Trophoblast cell (in vitro differentiated cells and primary cell): ENCODE data around the gene RAMP2.
"Not testable (repeated sequence)": the region's sequence is repeated elsewhere in the genome, so short reads cannot be mapped to it uniquely, and the experiment has no call there.

Experiments used
- DNase-seq, 2 donors: peaks; one replicate each; pipeline ENCODE4 v3.0.0-alpha.2; 2016
- H2AFZ ChIP-seq: 2 replicates; pipeline ENCODE4 v1.6.1; 2013; ENCODE audit warnings: low read length, moderate library complexity, mild to moderate bottlenecking; ENCODE audit not compliant: insufficient read depth, poor library complexity
- H2AK5ac ChIP-seq: 2 replicates; pipeline ENCODE4 v1.6.1; 2013; ENCODE audit warnings: mild to moderate bottlenecking, low read length
- H2BK120ac ChIP-seq: 2 replicates; pipeline ENCODE4 v1.6.1; 2013; ENCODE audit warnings: low read length, mild to moderate bottlenecking, moderate library complexity; ENCODE audit not compliant: insufficient read depth, poor library complexity
- H2BK12ac ChIP-seq: 2 replicates; pipeline ENCODE4 v1.6.1; 2013; ENCODE audit warnings: mild to moderate bottlenecking, low read length, moderate library complexity
- H2BK5ac ChIP-seq: 2 replicates; pipeline ENCODE4 v1.6.1; 2013; ENCODE audit warnings: low read length, low read depth, moderate library complexity, mild to moderate bottlenecking; ENCODE audit not compliant: poor library complexity
- H3K14ac ChIP-seq: 2 replicates; pipeline ENCODE4 v1.6.1; 2013; ENCODE audit warnings: mild to moderate bottlenecking, low read length
- H3K18ac ChIP-seq: 2 replicates; pipeline ENCODE4 v1.6.1; 2013; ENCODE audit warnings: mild to moderate bottlenecking, low read length
- H3K23ac ChIP-seq: 2 replicates; pipeline ENCODE4 v1.6.1; 2013; ENCODE audit warnings: low read length
- H3K27ac ChIP-seq: 2 replicates; pipeline ENCODE4 v1.5.1; 2013; ENCODE audit warnings: low read depth, mild to moderate bottlenecking, inconsistent platforms, low read length, moderate library complexity
- H3K27me3 ChIP-seq: 2 replicates; pipeline ENCODE4 v1.6.1; 2013; ENCODE audit warnings: inconsistent platforms, mild to moderate bottlenecking, low read length, moderate library complexity; ENCODE audit not compliant: insufficient read depth
- H3K36me3 ChIP-seq, 2 experiments: 1 replicate in 1 of 2; 2 replicates in 1 of 2; pipeline ENCODE4 v1.6.1; 2013; ENCODE audit warnings: low read length in 2 of 2, mild to moderate bottlenecking in 2 of 2, moderate library complexity in 1 of 2; ENCODE audit not compliant: insufficient read depth in 2 of 2, control insufficient read depth in 1 of 2
- H3K4ac ChIP-seq: 2 replicates; pipeline ENCODE4 v1.6.1; 2013; ENCODE audit warnings: low read depth, mild to moderate bottlenecking, low read length, moderate library complexity
- H3K4me1 ChIP-seq, 2 experiments: 1 replicate in 1 of 2; 2 replicates in 1 of 2; pipeline ENCODE4 v1.6.1; 2013; ENCODE audit warnings: low read length in 2 of 2, mild to moderate bottlenecking in 2 of 2, moderate library complexity in 1 of 2; ENCODE audit not compliant: insufficient read depth in 2 of 2, control insufficient read depth in 1 of 2
- H3K4me2 ChIP-seq: 2 replicates; pipeline ENCODE4 v1.6.1; 2013; ENCODE audit warnings: inconsistent platforms, mild to moderate bottlenecking, low read length, moderate library complexity
- H3K4me3 ChIP-seq: 2 replicates; pipeline ENCODE4 v1.5.1; 2013; ENCODE audit warnings: mild to moderate bottlenecking, low read depth, low read length, inconsistent platforms
- H3K79me1 ChIP-seq: one replicate; pipeline ENCODE4 v1.6.1; 2013; ENCODE audit warnings: low read length
- H3K79me2 ChIP-seq: 2 replicates; pipeline ENCODE4 v1.6.1; 2013; ENCODE audit warnings: low read length, mild to moderate bottlenecking; ENCODE audit not compliant: control insufficient read depth, insufficient read depth, poor library complexity
- H3K9ac ChIP-seq: 2 replicates; pipeline ENCODE4 v1.6.1; 2013; ENCODE audit warnings: mild to moderate bottlenecking, low read length
- H3K9me3 ChIP-seq: 2 replicates; pipeline ENCODE4 v1.6.1; 2013; ENCODE audit warnings: low read depth, mild to moderate bottlenecking, control low read depth, inconsistent platforms, low read length; ENCODE audit not compliant: insufficient read depth
- H4K12ac ChIP-seq: 2 replicates; pipeline ENCODE4 v1.6.1; 2013; ENCODE audit warnings: low read depth, mild to moderate bottlenecking, low read length, moderate library complexity
- H4K8ac ChIP-seq: 2 replicates; pipeline ENCODE4 v1.6.1; 2013; ENCODE audit warnings: low read depth, mild to moderate bottlenecking, low read length, moderate library complexity
- H4K91ac ChIP-seq: one replicate; pipeline ENCODE4 v1.6.1; 2013; ENCODE audit warnings: low read depth, mild to moderate bottlenecking, low read length, moderate library complexity
- WGBS: extraction: QIAGEN DNeasy Blood & Tissue Kit; methylation state at CpG from one replicate; pipeline ENCODE4 v1.1.7; 2013; ENCODE audit warnings: missing lambda C conversion rate; ENCODE audit not compliant: insufficient read length, insufficient coverage; ENCODE audit errors: extremely low coverage; 5-methylcytosine and 5-hydroxymethylcytosine counted together

The RAMP2 gene

GRCh38 chr17:42766124-42766523, 5.1 kb downstream of the RAMP2 start:
- Histone ChIP-seq H3K79me2 (no peaks in the 10 kb centered on the region), H3K4me1 (peaks cover 2 to 4% of the 10 kb centered on the region in 2 experiments), H3K4me3 (no peak overlapping the region), H4K8ac (no peak overlapping the region), H3K79me1 (no peaks in the 10 kb centered on the region), H3K14ac (no peak overlapping the region), H3K23ac (no peak overlapping the region), H3K4ac (no peak overlapping the region), H2BK5ac (no peak overlapping the region), H3K18ac (no peak overlapping the region), H3K4me2 (no peak overlapping the region), H2AFZ (no peak overlapping the region), H2BK12ac (no peak overlapping the region), H4K12ac (no peak overlapping the region), H2AK5ac (no peak overlapping the region), H3K27me3 (peaks cover 15% of the 10 kb centered on the region), H3K9ac (no peak overlapping the region), H2BK120ac (no peak overlapping the region), H3K27ac (no peak overlapping the region), H4K91ac (no peak overlapping the region), H3K36me3 (no peaks in the 10 kb centered on the region), H3K9me3 (peaks cover 4% of the 10 kb centered on the region)
- no CpG with 5 or more reads among the region's 6 CpGs for WGBS
- DNase-seq, result no peak

- no peak overlapping the region for H2BK12ac ChIP-seq
- no peak overlapping the region for H3K18ac ChIP-seq
- H4K91ac ChIP-seq, result no peak overlapping the region
- H3K9me3 ChIP-seq, result no peaks in the 10 kb centered on the region
- H4K8ac ChIP-seq, result no peak overlapping the region
- H3K36me3 ChIP-seq, result no peaks in the 10 kb centered on the region
- no peak overlapping the region for H3K4ac ChIP-seq
- H3K4me1 ChIP-seq, result no peaks in the 10 kb centered on the region
- H3K27ac ChIP-seq, result no peak overlapping the region
- no peak overlapping the region for H2AK5ac ChIP-seq
- no peaks in the 10 kb centered on the region for H3K79me2 ChIP-seq
- H3K4me3 ChIP-seq, result no peak overlapping the region
- peaks cover under 1% of the 10 kb centered on the region for H3K27me3 ChIP-seq
- H2AFZ ChIP-seq, result no peak overlapping the region
- H2BK120ac ChIP-seq, result no peak overlapping the region
- H4K12ac ChIP-seq, result no peak overlapping the region
- no peak overlapping the region for H3K23ac ChIP-seq
- H3K4me2 ChIP-seq, result no peak overlapping the region
- H3K14ac ChIP-seq, result no peak overlapping the region
- no peak overlapping the region for H3K9ac ChIP-seq
- H3K79me1 ChIP-seq, result no peaks in the 10 kb centered on the region
- no peak overlapping the region for H2BK5ac ChIP-seq
- DNase-seq, result no peak
Measured at GRCh38 chr17:42767512-42767911, 6.5 kb downstream of the RAMP2 start.

GRCh38 chr17:42768006-42768405, 7.0 kb downstream of the RAMP2 start:
- H3K27ac ChIP-seq, H4K8ac ChIP-seq, H2BK120ac ChIP-seq, H3K27me3 ChIP-seq, H3K9ac ChIP-seq, H3K4me1 ChIP-seq, DNase-seq, H3K14ac ChIP-seq, H3K79me1 ChIP-seq, H3K18ac ChIP-seq, H3K36me3 ChIP-seq, H2AK5ac ChIP-seq, H4K91ac ChIP-seq, H3K79me2 ChIP-seq, H2BK12ac ChIP-seq, H4K12ac ChIP-seq, H3K4me2 ChIP-seq, H3K4me3 ChIP-seq, H2BK5ac ChIP-seq, H2AFZ ChIP-seq, H3K23ac ChIP-seq, H3K9me3 ChIP-seq, H3K4ac ChIP-seq: not testable (repeated sequence)
- WGBS, result no CpG with 5 or more reads among the region's 9 CpGs

GRCh38 chr17:42769964-42770363, 8.9 kb downstream of the RAMP2 start:
- WGBS, result no CpG with 5 or more reads among the region's 10 CpGs
- not testable (repeated sequence) for H2AK5ac ChIP-seq, H4K91ac ChIP-seq

More at GRCh38 chr17:42769964-42770363, 8.9 kb downstream of the RAMP2 start:
- H3K4me2 ChIP-seq, H3K23ac ChIP-seq, H3K14ac ChIP-seq, H2BK12ac ChIP-seq, H3K27me3 ChIP-seq, H3K9ac ChIP-seq, H3K4me1 ChIP-seq, H3K79me1 ChIP-seq, H3K4me3 ChIP-seq, H3K9me3 ChIP-seq, H2AFZ ChIP-seq, H2BK120ac ChIP-seq, H3K4ac ChIP-seq, H3K27ac ChIP-seq, DNase-seq, H3K79me2 ChIP-seq, H3K36me3 ChIP-seq, H2BK5ac ChIP-seq, H3K18ac ChIP-seq, H4K8ac ChIP-seq, H4K12ac ChIP-seq: not testable (repeated sequence)
